HG02852 (cell line): ENCODE data around the gene GFM1.

Experiments used
- ATAC-seq: cut with Tn5 transposase; IDR thresholded peaks from one replicate; pipeline ENCODE4 v1.9.1; 2021; ENCODE audit warnings: mild to moderate bottlenecking, moderate library complexity; ENCODE audit not compliant: unreplicated experiment

The GFM1 gene

GRCh38 chr3:158644345-158644908, at the start of gene GFM1:
GFM1 (plus strand) TSS chr3:158644527; CDS start chr3:158644635, 108 bp downstream.
- peak; percentile 98 for ATAC-seq

GRCh38 chr3:158600787-158601186, 43.5 kb upstream of the GFM1 start:
- ATAC-seq = no peak

- no peak for ATAC-seq
These were observed 42.1 kb upstream of the GFM1 start for GRCh38 chr3:158602227-158602626.

DNA sequence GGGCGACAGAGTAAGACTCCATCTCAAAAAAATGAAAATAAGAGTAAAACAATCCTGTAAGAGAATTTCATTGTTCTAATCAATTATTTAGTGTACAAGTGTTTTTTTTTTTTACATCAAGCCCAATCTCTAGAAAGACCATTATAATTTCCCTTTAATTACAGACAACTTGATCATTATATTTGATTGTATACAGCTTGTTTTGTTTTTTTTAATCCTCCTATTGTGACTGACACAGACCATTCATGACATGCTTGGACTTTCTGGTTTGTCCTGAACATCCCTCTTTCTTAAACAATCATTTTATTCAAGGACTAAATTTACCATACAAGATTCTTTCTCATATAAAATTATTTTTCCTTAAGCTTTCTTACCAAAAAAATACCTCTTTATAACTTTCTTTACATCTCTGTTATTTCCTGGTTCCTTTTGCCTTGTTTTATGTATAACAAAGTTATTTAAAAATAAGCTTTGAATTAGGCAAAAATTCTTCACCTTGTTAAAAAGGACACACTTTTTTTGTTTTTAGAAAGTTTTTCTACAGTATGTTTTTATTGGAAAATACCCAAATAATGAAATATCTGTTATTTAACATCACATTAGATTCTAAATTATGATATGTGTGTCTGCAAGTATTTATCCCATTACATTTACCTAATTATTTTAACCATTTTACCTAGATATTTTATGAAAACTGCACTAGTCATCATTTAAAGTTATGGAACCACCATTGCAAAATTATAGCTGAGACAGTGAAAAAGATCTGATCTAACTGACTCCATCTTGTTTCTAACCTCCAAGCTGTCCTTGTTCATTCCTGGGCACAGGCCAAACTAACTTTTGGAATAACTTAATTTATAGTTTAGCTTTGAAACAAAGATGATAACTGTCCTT, 26.1 kb upstream of the GFM1 start:
- no peak for ATAC-seq

DNA sequence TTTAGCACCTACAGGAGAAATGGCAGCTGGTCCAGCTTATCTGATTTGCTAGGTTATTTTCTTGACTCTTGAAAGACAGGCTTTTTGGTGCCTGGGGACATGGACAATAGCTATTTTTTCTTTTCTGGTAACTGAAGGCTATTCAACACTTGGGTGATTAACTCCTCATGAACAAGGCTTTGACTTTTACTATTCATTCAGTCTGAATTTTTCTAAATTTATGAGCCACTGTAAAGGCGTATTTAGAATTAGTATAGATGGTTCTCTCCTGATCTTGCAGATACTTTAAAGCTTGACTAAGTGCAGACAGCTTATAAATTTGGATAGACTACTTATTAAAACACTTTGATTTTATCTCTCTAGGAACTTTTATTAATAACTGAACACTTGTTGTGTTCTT, 18.4 kb upstream of the GFM1 start:
- no peak for ATAC-seq

GRCh38 chr3:158631981-158632380, 12.3 kb upstream of the GFM1 start:
- ATAC-seq = no peak

DNA sequence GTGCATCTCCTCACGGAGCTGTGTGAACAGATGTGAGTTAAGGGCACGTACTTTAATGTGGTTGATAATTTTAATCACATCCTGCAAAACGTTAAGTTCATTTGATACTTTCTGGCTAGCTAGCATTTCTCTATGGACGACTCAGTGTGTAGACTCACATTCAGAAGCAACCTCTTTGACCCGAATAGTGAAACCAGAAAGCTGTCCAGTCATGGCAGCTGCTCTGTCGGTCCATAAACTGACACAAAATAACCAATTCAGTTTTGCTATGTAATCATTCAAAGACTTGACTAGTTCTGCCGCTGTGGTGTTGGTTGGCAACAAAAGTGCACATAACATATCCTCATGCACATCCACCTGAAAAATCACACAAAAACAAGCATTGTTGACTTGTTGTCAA, 3.7 kb upstream of the GFM1 start:
- ATAC-seq = no peak

DNA sequence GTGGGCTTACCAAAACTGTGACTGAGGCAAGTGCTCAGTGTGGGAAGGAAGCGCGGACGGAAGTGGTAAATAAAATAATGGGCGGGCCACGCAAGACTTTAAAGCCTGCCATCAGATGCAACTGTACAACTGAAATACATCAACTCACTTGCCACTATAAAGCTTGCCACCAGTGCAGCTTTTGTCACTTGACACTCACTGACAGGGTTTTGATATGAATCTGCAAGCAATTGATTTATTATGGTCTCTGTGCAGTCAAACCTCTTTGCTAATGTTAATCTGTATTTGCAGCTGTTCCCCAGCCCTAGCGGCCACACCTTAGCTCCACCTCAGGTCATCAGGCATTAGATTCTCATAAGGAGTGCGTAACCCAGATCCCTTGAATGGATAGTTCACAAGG, 2.3 kb upstream of the GFM1 start:
- no peak for ATAC-seq

GRCh38 chr3:158642474-158643210, 1.7 kb upstream of the GFM1 start:
- ATAC-seq = no peak

- no peak for ATAC-seq
These were observed 5.5 kb downstream of the GFM1 start for GRCh38 chr3:158649791-158650190.

- ATAC-seq = no peak
These were observed 6.9 kb downstream of the GFM1 start for GRCh38 chr3:158651192-158651591.

DNA sequence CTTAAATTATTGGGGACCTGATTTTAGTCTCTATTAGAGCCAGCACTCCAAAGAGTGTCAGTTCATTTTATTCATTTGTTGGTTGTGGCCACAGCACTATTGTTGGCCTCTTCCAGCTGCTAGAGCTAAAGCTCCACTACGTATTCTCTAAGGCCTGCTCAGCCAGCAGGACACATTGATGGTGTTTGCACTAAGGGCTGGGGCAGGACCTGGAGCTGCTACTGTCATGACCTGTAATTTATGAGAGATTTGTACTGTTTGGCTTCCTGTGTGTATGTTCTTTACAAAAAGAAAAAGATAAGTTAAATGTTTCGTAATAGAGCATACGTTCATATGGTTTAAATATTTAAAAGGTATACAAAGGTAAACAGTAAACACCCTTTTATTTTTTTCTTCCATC, 8.1 kb downstream of the GFM1 start:
- ATAC-seq = no peak

DNA sequence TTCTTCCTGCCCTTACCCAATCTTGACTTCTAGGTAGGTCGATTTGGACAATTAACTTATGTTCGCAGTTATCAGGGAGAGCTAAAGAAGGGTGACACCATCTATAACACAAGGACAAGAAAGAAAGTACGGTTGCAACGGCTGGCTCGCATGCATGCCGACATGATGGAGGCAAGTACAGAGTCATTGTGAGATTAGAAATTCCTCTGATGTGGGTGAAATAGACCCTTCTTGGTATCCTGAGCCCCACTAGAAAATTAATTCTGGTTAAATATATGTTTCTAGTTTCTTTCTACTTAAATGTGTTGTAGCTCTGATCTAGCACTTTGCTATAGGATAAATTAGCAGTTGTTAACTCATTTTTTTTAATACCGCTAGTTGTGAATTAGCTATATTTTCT, 14.6 kb downstream of the GFM1 start:
- ATAC-seq = no peak

GRCh38 chr3:158659454-158660237, 15.3 kb downstream of the GFM1 start:
- ATAC-seq = peak; percentile 88

GRCh38 chr3:158660711-158661110, 16.4 kb downstream of the GFM1 start:
- ATAC-seq = no peak

- no peak for ATAC-seq
These were observed 18.9 kb downstream of the GFM1 start for GRCh38 chr3:158663246-158663645.

DNA sequence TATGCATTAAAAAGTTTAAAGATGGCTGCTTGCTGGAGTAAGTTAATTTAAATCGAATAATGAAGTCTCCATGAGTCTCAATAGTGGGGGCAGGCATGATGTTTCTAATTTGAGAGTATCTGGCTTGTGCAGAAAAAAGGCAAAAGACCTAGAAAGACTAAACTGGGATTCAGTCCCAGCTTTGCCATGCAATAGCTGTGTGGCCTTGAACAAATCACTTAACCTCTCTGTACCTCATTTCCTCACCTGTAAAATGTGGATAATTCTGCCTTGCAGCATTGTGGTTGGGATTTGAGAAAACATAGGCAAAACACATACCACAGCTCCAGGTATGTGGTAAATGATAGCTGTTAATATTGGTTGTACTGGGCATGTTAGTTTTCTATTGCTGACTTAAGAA, 19.5 kb downstream of the GFM1 start:
- no peak for ATAC-seq

GRCh38 chr3:158666416-158666815, 22.1 kb downstream of the GFM1 start:
- no peak for ATAC-seq

DNA sequence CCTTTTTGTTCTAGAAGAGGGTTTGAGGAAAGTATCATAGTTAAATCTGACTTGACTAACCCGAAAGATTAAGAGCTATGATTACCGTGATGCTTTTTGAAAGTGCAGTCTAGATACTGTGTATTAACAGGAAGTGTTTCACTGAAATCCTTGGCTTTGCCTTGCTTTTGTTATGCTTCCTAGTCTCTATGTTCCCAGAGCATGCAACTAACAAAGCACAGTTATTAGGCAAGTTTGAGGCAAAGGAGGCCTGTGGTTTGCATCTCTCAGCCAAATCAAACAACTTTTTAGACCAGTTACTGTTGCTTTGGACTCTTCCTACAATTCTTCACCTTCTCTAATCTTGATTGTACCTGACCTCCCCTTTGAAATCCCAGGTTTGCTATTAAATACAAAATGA, 24.2 kb downstream of the GFM1 start:
- ATAC-seq = no peak

- peak; percentile 17 for ATAC-seq
These were observed 27.5 kb downstream of the GFM1 start for GRCh38 chr3:158671821-158672214.
